DOHH2 (cell line): Measurements from ENCODE around the gene NUTM2G.
"Not testable (repeated sequence)": the region's sequence is repeated elsewhere in the genome, so short reads cannot be mapped to it uniquely, and the experiment has no call there.

Experiments used
- H3F3A ChIP-seq: fragments of 200-600 bp; sonication (generic), shearing (Covaris generic); 2 replicates; pipeline ENCODE4 v1.6.0; 2016; ENCODE audit warnings: antibody characterized with exemption, mild to moderate bottlenecking; ENCODE audit not compliant: control insufficient read depth, insufficient read depth
- H3K27ac ChIP-seq: fragments of 200-600 bp; sonication (generic); 2 replicates; pipeline ENCODE4 v1.5.1; 2014; ENCODE audit warnings: low read depth, mild to moderate bottlenecking, low read length, moderate library complexity
- H3K27me3 ChIP-seq: fragments of 200-600 bp; sonication (generic); 2 replicates; pipeline ENCODE4 v1.6.1; 2014; ENCODE audit warnings: mild to moderate bottlenecking, low read length, mixed read lengths; ENCODE audit not compliant: control insufficient read depth
- H3K36me3 ChIP-seq: fragments of 200-600 bp; sonication (generic); 2 replicates; pipeline ENCODE4 v1.6.1; 2014; ENCODE audit warnings: mild to moderate bottlenecking, low read length, moderate library complexity, mixed read lengths; ENCODE audit not compliant: control insufficient read depth
- H3K4me1 ChIP-seq: fragments of 200-600 bp; sonication (generic); 2 replicates; pipeline ENCODE4 v1.6.1; 2014; ENCODE audit warnings: mild to moderate bottlenecking, low read length, mixed read lengths; ENCODE audit not compliant: control insufficient read depth
- H3K4me2 ChIP-seq: fragments of 200-600 bp; sonication (generic); 2 replicates; pipeline ENCODE4 v1.6.0; 2014; ENCODE audit warnings: mild to moderate bottlenecking, low read length, moderate library complexity
- H3K4me3 ChIP-seq: fragments of 200-600 bp; sonication (generic); 2 replicates; pipeline ENCODE4 v1.5.1; 2014; ENCODE audit warnings: mild to moderate bottlenecking, low read length, mixed read lengths
- H3K79me2 ChIP-seq: fragments of 200-600 bp; sonication (generic); 2 replicates; pipeline ENCODE4 v1.6.1; 2014; ENCODE audit warnings: mild to moderate bottlenecking, low read length, mixed read lengths; ENCODE audit not compliant: control insufficient read depth
- H3K9me2 ChIP-seq: fragments of 200-600 bp; sonication (generic); replicated peaks from 2 replicates; pipeline ENCODE4 v1.6.1; 2014; ENCODE audit warnings: mild to moderate bottlenecking, low read length, mixed read lengths; ENCODE audit not compliant: control insufficient read depth
- H3K9me3 ChIP-seq: fragments of 200-600 bp; sonication (generic); 2 replicates; pipeline ENCODE4 v1.6.1; 2014; ENCODE audit warnings: antibody characterized with exemption, low read length, mixed read lengths; ENCODE audit not compliant: control insufficient read depth, insufficient read depth
- H4K20me1 ChIP-seq: fragments of 200-600 bp; sonication (generic); 2 replicates; pipeline ENCODE4 v1.6.0; 2014; ENCODE audit warnings: low read depth, mild to moderate bottlenecking, antibody characterized with exemption, low read length, moderate library complexity; ENCODE audit not compliant: control insufficient read depth, insufficient read depth
- CTCF ChIP-seq: fragments of 200-600 bp; sonication (generic); IDR thresholded peaks from one replicate; pipeline ENCODE4 v1.5.1; 2014; ENCODE audit warnings: antibody characterized with exemption, mild to moderate bottlenecking, low read depth, low read length; ENCODE audit not compliant: poor library complexity, severe bottlenecking
- EZH2phosphoT487 ChIP-seq: fragments of 200-600 bp; sonication (generic); IDR thresholded peaks from 2 replicates; pipeline ENCODE4 v1.6.1; 2017; ENCODE audit warnings: borderline replicate concordance, mild to moderate bottlenecking, antibody characterized with exemption, low read length, moderate library complexity, mixed read lengths

Gene NUTM2G

GRCh38 chr9:96888591-96888990 is 40.1 kb upstream of the NUTM2G start:
- no peaks in the 10 kb centered on the region for H4K20me1 ChIP-seq
- H3F3A ChIP-seq = no peaks in the 10 kb centered on the region
- TF ChIP-seq EZH2phosphoT487 (no peak), CTCF (no peak)
- H3K4me3 ChIP-seq = no peak overlapping the region
- no peak overlapping the region for H3K27ac ChIP-seq
- no peaks in the 10 kb centered on the region for H3K9me2 ChIP-seq
- H3K36me3 ChIP-seq = no peaks in the 10 kb centered on the region
- H3K27me3 ChIP-seq = peaks cover 11% of the 10 kb centered on the region
- no peaks in the 10 kb centered on the region for H3K79me2 ChIP-seq
- no peaks in the 10 kb centered on the region for H3K4me1 ChIP-seq
- H3K4me2 ChIP-seq = no peak overlapping the region
- H3K9me3 ChIP-seq = no peaks in the 10 kb centered on the region

- no peak overlapping the region for H3K27ac ChIP-seq
- H3K4me1 ChIP-seq = no peaks in the 10 kb centered on the region
- H3K4me2 ChIP-seq = no peak overlapping the region
- no peaks in the 10 kb centered on the region for H3K27me3 ChIP-seq
- H3F3A ChIP-seq = no peaks in the 10 kb centered on the region
- no peaks in the 10 kb centered on the region for H3K9me3 ChIP-seq
- H4K20me1 ChIP-seq = no peaks in the 10 kb centered on the region
- no peaks in the 10 kb centered on the region for H3K79me2 ChIP-seq
- H3K9me2 ChIP-seq = no peaks in the 10 kb centered on the region
- H3K36me3 ChIP-seq = no peaks in the 10 kb centered on the region
- H3K4me3 ChIP-seq = no peak overlapping the region
- TF ChIP-seq EZH2phosphoT487 = no peak
- no peak for TF ChIP-seq CTCF
These were observed 36.5 kb upstream of the NUTM2G start for GRCh38 chr9:96892131-96892530.

GRCh38 chr9:96900010-96900409 is 28.6 kb upstream of the NUTM2G start:
- H4K20me1 ChIP-seq, H3F3A ChIP-seq, H3K9me2 ChIP-seq, H3K79me2 ChIP-seq, H3K9me3 ChIP-seq, H3K27me3 ChIP-seq, H3K36me3 ChIP-seq, H3K4me1 ChIP-seq, H3K4me2 ChIP-seq, H3K27ac ChIP-seq, H3K4me3 ChIP-seq: not testable (repeated sequence)

GRCh38 chr9:96904947-96905722 is 23.5 kb upstream of the NUTM2G start:
- H3K79me2 ChIP-seq, H3K27me3 ChIP-seq, H3K4me3 ChIP-seq, H3K4me2 ChIP-seq, H3K4me1 ChIP-seq, H3K36me3 ChIP-seq, H3K9me2 ChIP-seq, H3K27ac ChIP-seq, H3F3A ChIP-seq, H4K20me1 ChIP-seq, H3K9me3 ChIP-seq: not testable (repeated sequence)

GRCh38 chr9:96908479-96908878 is 20.2 kb upstream of the NUTM2G start:
- H3F3A ChIP-seq, H3K79me2 ChIP-seq, H3K9me2 ChIP-seq, H3K4me3 ChIP-seq, H3K4me2 ChIP-seq, H3K4me1 ChIP-seq, H4K20me1 ChIP-seq, H3K27me3 ChIP-seq, H3K27ac ChIP-seq, H3K9me3 ChIP-seq, H3K36me3 ChIP-seq: not testable (repeated sequence)

GRCh38 chr9:96915539-96915938 is 13.1 kb upstream of the NUTM2G start:
- H3K9me2 ChIP-seq, H3K36me3 ChIP-seq, H3K27ac ChIP-seq, H3K9me3 ChIP-seq, H3F3A ChIP-seq, H4K20me1 ChIP-seq, H3K27me3 ChIP-seq, H3K4me3 ChIP-seq, H3K79me2 ChIP-seq, H3K4me2 ChIP-seq, H3K4me1 ChIP-seq: not testable (repeated sequence)
